Spinal cord (tissue), 10 donors: ENCODE results near the gene LKAAEAR1. TPM values are rescaled to one million over a fixed set of nuclear protein-coding genes. Genes with fewer than 3 reads are reported as not detected.
A peak's percentile ranks its signal among the peaks of the same experiment; 100 is the strongest.
"Not testable (repeated sequence)": the region's sequence is repeated elsewhere in the genome, so short reads cannot be mapped to it uniquely, and the experiment has no call there.

Source experiments
- DNase-seq, 6 donors: peaks; one replicate each; pipeline versions ENCODE4 v3.0.0 to v3.0.0-alpha.2; 2013 to 2015; ENCODE audit warnings: low spot score in 6 of 6, low read depth in 4 of 6
- H3K27ac ChIP-seq: one replicate; pipeline ENCODE4 v1.5.1; 2013; ENCODE audit warnings: low read depth, low read length, control low read depth
- H3K27me3 ChIP-seq: one replicate; pipeline ENCODE4 v1.6.1; 2013; ENCODE audit warnings: low read length; ENCODE audit not compliant: control insufficient read depth, insufficient read depth
- H3K36me3 ChIP-seq: one replicate; pipeline ENCODE4 v1.6.1; 2013; ENCODE audit warnings: low read length; ENCODE audit not compliant: control insufficient read depth, insufficient read depth
- H3K4me1 ChIP-seq: one replicate; pipeline ENCODE4 v1.6.1; 2013; ENCODE audit warnings: low read length; ENCODE audit not compliant: control insufficient read depth, insufficient read depth
- H3K4me3 ChIP-seq: one replicate; pipeline ENCODE4 v1.5.1; 2013; ENCODE audit warnings: low read depth, low read length, control low read depth
- H3K9me3 ChIP-seq: one replicate; pipeline ENCODE4 v1.6.1; 2013; ENCODE audit warnings: low read length; ENCODE audit not compliant: control insufficient read depth, insufficient read depth
- WGBS: methylation state at CpG from one replicate; pipeline ENCODE4 v1.1.5; 2013; ENCODE audit warnings: missing lambda C conversion rate; ENCODE audit not compliant: insufficient coverage; 5-methylcytosine and 5-hydroxymethylcytosine counted together
- polyA plus RNA-seq, 2 donors: library from polyadenylated mRNA; unstranded; fragments of 120-200 nt; gene quantifications; one replicate each; pipeline ENCODE4 v1.2.1, GENCODE V29; 2013; ENCODE audit not compliant: insufficient read length in 2 of 2
- total RNA-seq, 2 donors: library from RNA; depleted of rRNA in 1 of 2; stranded (reverse); fragments of 120-200 nt in 1 of 2; fragments of >200 nt in 1 of 2; gene quantifications; one replicate each; pipeline versions ENCODE4 v1.2.3 to v1.2.4, GENCODE V29; 2013 to 2014
- donor health status: healthy.

LKAAEAR1 gene
- total and polyA plus RNA-seq, 4 donors = 1.8 to 8.4 (median 4.9) TPM

GRCh38 chr20:64098471-64099013 lies 14.3 kb upstream of the LKAAEAR1 start:
- Histone ChIP-seq H3K4me3 (no peak overlapping the region), H3K9me3 (no peaks in the 10 kb centered on the region), H3K36me3 (peaks cover 48% of the 10 kb centered on the region), H3K27ac (no peak overlapping the region), H3K4me1 (peaks cover 45% of the 10 kb centered on the region), H3K27me3 (peaks cover 10% of the 10 kb centered on the region)
- 97% methylated on average over 27 of the region's 28 CpGs for WGBS
- no peak for DNase-seq

GRCh38 chr20:64096535-64096934 lies 12.3 kb upstream of the LKAAEAR1 start:
- H3K4me3 ChIP-seq = no peak overlapping the region
- no peak overlapping the region for H3K27ac ChIP-seq
- no peak for DNase-seq
- peaks cover 45% of the 10 kb centered on the region for H3K36me3 ChIP-seq
- H3K9me3 ChIP-seq = no peaks in the 10 kb centered on the region
- H3K27me3 ChIP-seq = peaks cover 6% of the 10 kb centered on the region
- WGBS = 90% methylated on average over 6 of the region's 6 CpGs
- peaks cover 32% of the 10 kb centered on the region for H3K4me1 ChIP-seq

- Histone ChIP-seq H3K27ac (no peak overlapping the region), H3K36me3 (peaks cover 42% of the 10 kb centered on the region), H3K4me3 (no peak overlapping the region), H3K27me3 (peaks cover under 1% of the 10 kb centered on the region), H3K4me1 (peaks cover 32% of the 10 kb centered on the region), H3K9me3 (no peaks in the 10 kb centered on the region)
- 81% methylated on average over 10 of the region's 11 CpGs for WGBS
- no peak for DNase-seq
Observed at GRCh38 chr20:64095927-64096326, 11.7 kb upstream of the LKAAEAR1 start.

GRCh38 chr20:64095455-64095854 lies 11.3 kb upstream of the LKAAEAR1 start:
- H3K27ac ChIP-seq = no peak overlapping the region
- peaks cover 32% of the 10 kb centered on the region for H3K4me1 ChIP-seq
- H3K36me3 ChIP-seq = peaks cover 39% of the 10 kb centered on the region
- no peak for DNase-seq
- H3K27me3 ChIP-seq = no peaks in the 10 kb centered on the region
- H3K9me3 ChIP-seq = no peaks in the 10 kb centered on the region
- no peak overlapping the region for H3K4me3 ChIP-seq
- WGBS = 36% methylated on average over 1 of the region's 4 CpGs

- H3K36me3 ChIP-seq = peaks cover 17% of the 10 kb centered on the region
- peaks cover 34% of the 10 kb centered on the region for H3K4me1 ChIP-seq
- no peaks in the 10 kb centered on the region for H3K27me3 ChIP-seq
- no peak overlapping the region for H3K27ac ChIP-seq
- 24% methylated on average over 8 of the region's 9 CpGs for WGBS
- H3K4me3 ChIP-seq = peak overlapping the region; percentile 32
- H3K9me3 ChIP-seq = no peaks in the 10 kb centered on the region
- DNase-seq = no peak
Observed at GRCh38 chr20:64093013-64093503, 8.9 kb upstream of the LKAAEAR1 start.

GRCh38 chr20:64092258-64093012 lies 8.2 kb upstream of the LKAAEAR1 start:
- H3K27ac ChIP-seq = no peak overlapping the region
- peaks cover 11% of the 10 kb centered on the region for H3K36me3 ChIP-seq
- no peaks in the 10 kb centered on the region for H3K27me3 ChIP-seq
- 46% methylated on average over 27 of the region's 27 CpGs for WGBS
- peak in 1 of 6 donors; percentile 63 for DNase-seq
- H3K4me1 ChIP-seq = peaks cover 34% of the 10 kb centered on the region
- no peaks in the 10 kb centered on the region for H3K9me3 ChIP-seq
- H3K4me3 ChIP-seq = peak overlapping the region; percentile 32

GRCh38 chr20:64091770-64092169 lies 7.6 kb upstream of the LKAAEAR1 start:
- WGBS = 4% methylated on average over 16 of the region's 16 CpGs
- peak in 2 of 6 donors; percentile 67 to 91 for DNase-seq
- H3K27ac ChIP-seq = no peak overlapping the region

GRCh38 chr20:64091340-64091739 lies 7.1 kb upstream of the LKAAEAR1 start:
- H3K36me3 ChIP-seq = peaks cover 5% of the 10 kb centered on the region
- peaks cover 34% of the 10 kb centered on the region for H3K4me1 ChIP-seq
- WGBS = 53% methylated on average over 19 of the region's 19 CpGs
- DNase-seq = no peak
- peak overlapping the region; percentile 32 for H3K4me3 ChIP-seq
- no peaks in the 10 kb centered on the region for H3K9me3 ChIP-seq
- H3K27ac ChIP-seq = no peak overlapping the region
- H3K27me3 ChIP-seq = no peaks in the 10 kb centered on the region

More at GRCh38 chr20:64091770-64092169, 7.6 kb upstream of the LKAAEAR1 start:
- Histone ChIP-seq H3K36me3 (peaks cover 8% of the 10 kb centered on the region), H3K4me1 (peaks cover 34% of the 10 kb centered on the region), H3K4me3 (peak overlapping the region; percentile 32), H3K27me3 (no peaks in the 10 kb centered on the region), H3K9me3 (no peaks in the 10 kb centered on the region)

GRCh38 chr20:64090165-64090564 lies 6.0 kb upstream of the LKAAEAR1 start:
- peak in 4 of 6 donors; percentile 69 to 99 (median 82) for DNase-seq
- no peak overlapping the region for H3K4me3 ChIP-seq

GRCh38 chr20:64088586-64088985 lies 4.4 kb upstream of the LKAAEAR1 start:
- not testable (repeated sequence) for H3K27ac ChIP-seq, H3K27me3 ChIP-seq, H3K4me3 ChIP-seq, H3K36me3 ChIP-seq, DNase-seq, H3K9me3 ChIP-seq
- peaks cover 45% of the 10 kb centered on the region for H3K4me1 ChIP-seq

More at GRCh38 chr20:64090165-64090564, 6.0 kb upstream of the LKAAEAR1 start:
- H3K9me3 ChIP-seq = no peaks in the 10 kb centered on the region
- H3K4me1 ChIP-seq = peaks cover 35% of the 10 kb centered on the region
- H3K36me3 ChIP-seq = no peaks in the 10 kb centered on the region
- WGBS = 21% methylated on average over 10 of the region's 10 CpGs
- H3K27ac ChIP-seq = no peak overlapping the region
- no peaks in the 10 kb centered on the region for H3K27me3 ChIP-seq
